ENCODE data around the gene KLF4. TPM values are rescaled to one million over a fixed set of nuclear protein-coding genes. Genes with fewer than 3 reads are reported as not detected.
A peak's percentile ranks its signal among the peaks of the same experiment; 100 is the strongest.

Gene KLF4
- 2.6 and 3.5 TPM in 2 replicates for total RNA-seq

DNA sequence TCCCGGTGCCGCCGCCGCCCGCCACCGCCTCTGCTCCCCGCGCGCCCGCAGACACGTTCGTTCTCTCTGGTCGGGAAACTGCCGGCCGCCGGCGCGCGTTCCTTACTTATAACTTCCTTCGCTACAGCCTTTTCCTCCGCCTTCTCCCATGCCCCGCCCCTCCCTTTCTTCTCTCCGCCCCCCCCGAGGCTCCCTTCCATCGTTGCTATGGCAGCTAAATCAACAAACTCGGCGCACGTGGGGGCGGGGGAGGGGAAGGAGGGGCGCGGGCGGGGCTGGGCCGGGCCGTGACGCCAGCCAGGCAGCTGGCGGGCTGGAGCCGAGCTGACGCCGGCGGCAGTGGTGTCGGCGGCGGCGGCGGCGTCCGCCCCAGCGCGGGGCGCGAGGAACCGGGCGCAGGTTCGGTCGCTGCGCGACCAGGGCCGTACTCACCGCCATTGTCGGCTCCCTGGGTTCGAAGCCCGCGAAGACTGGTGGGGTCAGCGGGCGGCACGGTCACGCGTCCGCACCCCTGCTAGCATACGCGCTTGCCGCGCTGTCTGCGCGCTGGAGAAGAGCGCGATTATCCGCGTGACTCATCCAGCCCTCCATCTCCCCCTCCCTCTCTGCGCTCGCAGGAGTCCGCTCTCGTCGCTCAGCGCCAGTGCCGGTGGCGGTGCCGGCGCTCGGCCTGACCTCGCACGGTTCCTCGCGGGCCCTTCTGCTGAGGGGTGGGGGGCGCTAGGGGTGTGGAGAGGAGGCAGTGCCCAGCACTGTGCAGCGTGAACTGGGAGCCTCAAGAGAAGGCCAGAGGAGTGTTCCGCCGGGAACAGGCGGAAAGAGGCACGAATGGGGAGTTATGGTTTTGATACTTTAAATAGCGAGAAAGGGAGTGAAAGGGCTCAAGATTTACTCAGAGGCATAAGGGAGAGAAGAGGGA, at the start of gene KLF4:
TSS of gene KLF4 (minus strand) at position 83 of the 919 bp plus-strand sequence. CDS start 597 bp downstream, outside the sequence.
- TF ChIP-seq, protein P1, sequence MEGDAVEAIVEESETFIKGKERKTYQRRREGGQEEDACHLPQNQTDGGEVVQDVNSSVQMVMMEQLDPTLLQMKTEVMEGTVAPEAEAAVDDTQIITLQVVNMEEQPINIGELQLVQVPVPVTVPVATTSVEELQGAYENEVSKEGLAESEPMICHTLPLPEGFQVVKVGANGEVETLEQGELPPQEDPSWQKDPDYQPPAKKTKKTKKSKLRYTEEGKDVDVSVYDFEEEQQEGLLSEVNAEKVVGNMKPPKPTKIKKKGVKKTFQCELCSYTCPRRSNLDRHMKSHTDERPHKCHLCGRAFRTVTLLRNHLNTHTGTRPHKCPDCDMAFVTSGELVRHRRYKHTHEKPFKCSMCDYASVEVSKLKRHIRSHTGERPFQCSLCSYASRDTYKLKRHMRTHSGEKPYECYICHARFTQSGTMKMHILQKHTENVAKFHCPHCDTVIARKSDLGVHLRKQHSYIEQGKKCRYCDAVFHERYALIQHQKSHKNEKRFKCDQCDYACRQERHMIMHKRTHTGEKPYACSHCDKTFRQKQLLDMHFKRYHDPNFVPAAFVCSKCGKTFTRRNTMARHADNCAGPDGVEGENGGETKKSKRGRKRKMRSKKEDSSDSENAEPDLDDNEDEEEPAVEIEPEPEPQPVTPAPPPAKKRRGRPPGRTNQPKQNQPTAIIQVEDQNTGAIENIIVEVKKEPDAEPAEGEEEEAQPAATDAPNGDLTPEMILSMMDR (IDR thresholded peaks at IDR 0.05; ENCODE audit: insufficient read depth, low read depth, low read length): no peak
- H3K4me3 ChIP-seq (ENCODE audit: low read depth, low read length): peak within 1 kb of the TSS; percentile 70
- DNase-seq (ENCODE audit: low read depth): peak; percentile 97

DNA sequence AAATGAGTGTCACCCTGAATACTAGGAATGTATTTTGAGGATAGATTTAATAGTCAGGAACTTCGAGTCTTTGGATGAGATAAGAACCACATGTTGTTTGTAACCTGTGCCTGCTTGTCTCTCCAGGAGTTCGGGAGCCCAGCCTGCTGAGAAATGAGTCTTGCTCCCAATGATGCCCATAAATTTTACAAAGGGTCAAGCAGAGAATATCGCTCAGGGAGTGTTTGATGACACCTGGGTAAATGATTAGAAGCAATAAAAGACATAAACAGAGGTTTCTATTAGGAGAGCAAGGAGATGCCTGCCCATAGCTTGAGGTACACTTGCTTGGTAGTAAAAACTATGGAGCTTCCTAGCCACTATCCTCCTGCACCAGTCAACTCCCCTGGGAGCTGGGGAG, 46.9 kb upstream of the KLF4 start:
- no peak for DNase-seq (ENCODE audit: low read depth)
- H3K4me3 ChIP-seq (ENCODE audit: low read depth, low read length): no peak overlapping the region
- TF ChIP-seq, protein P1 (IDR thresholded peaks at IDR 0.05; ENCODE audit: insufficient read depth, low read depth, low read length): no peak

DNA sequence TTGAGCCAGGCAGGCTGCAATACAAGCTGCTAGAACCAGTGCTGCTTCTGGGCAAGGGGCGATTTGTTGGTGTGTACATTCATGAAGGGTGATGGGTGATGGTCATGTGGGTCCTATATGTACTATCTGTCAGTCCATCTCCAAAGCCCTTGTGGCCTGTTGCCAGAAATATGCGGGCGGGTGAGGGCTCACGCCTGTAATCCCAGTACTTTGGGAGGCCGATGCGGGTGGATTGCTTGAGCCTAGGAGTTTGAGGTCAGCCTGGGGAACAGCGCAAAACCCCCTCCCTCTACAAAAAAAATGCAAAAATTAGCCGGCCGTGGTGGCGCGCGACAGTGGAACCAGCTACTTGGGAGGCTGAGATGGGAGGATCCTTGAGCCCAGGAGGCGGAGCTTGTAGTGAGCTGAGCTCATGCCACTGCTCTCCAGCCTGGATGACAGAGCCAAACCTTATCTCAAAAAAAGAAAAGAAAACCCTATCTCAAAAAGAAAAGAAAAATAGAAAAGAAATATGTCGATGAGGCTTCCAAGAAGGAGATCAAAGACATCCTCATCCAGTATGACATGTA, 45.0 kb upstream of the KLF4 start:
- H3K4me3 ChIP-seq (ENCODE audit: low read depth, low read length): no peak overlapping the region
- no peak for DNase-seq (ENCODE audit: low read depth)
- TF ChIP-seq, protein P1 (IDR thresholded peaks at IDR 0.05; ENCODE audit: insufficient read depth, low read depth, low read length): no peak

DNA sequence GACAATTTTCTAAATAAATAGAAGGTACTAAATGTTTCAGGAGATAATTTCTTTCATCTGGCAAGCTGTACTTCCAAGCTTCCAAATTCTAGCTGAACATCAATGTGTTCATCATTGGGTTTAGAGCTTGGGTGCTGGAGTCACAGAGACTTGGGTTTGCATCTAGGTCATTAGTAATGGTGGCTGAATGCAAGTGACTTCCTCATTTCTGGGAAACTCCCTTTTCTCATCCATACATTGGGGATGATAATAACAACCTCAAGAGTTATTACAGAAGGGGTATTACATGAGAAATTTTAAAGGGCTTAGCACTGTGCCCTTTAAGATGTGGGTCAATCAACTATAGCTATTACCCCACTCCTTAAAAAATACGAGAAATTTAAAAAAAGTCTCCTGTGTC, 41.1 kb upstream of the KLF4 start:
- DNase-seq (ENCODE audit: low read depth): no peak
- TF ChIP-seq, protein P1 (IDR thresholded peaks at IDR 0.05; ENCODE audit: insufficient read depth, low read depth, low read length): no peak
- H3K4me3 ChIP-seq (ENCODE audit: low read depth, low read length): no peak overlapping the region

DNA sequence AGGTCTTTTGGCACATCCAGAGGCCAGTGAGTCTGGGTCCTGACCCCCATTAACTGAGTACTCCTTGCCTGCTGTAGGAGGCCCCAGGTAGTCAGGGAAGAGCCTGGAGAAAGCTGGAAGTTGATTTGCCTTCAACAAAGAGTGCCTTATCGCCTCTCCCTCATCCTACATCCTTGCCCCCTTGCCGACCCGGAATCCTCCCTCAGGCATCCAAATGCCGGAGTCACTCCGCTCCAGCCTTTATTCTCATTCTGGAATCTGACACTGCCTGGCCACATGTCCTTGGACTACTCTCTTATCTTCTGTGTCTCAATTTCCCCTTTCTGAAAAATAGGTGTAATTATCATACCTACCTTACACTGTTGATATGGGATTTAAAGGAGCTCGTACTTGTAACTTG, 39.1 kb upstream of the KLF4 start:
- TF ChIP-seq, protein P1 (IDR thresholded peaks at IDR 0.05; ENCODE audit: insufficient read depth, low read depth, low read length): no peak
- no peak overlapping the region for H3K4me3 ChIP-seq (ENCODE audit: low read depth, low read length)
- no peak for DNase-seq (ENCODE audit: low read depth)

DNA sequence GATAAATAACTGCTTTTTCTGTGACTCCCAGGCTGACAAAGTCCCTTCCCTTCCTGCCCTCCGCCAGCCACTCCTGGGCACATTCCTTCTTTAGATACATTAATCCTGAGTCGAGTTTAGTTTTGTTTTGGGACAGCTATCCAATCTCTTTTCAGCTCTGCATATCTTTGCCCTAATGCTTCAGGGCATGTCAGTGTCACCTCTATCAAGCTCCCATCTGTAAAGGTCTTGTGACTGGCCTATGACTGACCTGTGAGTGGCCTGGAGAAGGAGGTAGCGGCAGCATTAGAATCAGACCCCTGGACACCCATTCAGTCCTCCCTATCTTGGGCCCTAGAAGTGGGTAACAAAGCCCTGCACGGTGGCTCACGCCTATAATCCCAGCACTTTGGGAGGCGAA, 34.0 kb upstream of the KLF4 start:
- H3K4me3 ChIP-seq (ENCODE audit: low read depth, low read length): no peak overlapping the region
- TF ChIP-seq, protein P1 (IDR thresholded peaks at IDR 0.05; ENCODE audit: insufficient read depth, low read depth, low read length): no peak
- DNase-seq (ENCODE audit: low read depth): no peak
